ENCODE measurements around the gene VWA8.
A peak's percentile ranks its signal among the peaks of the same experiment; 100 is the strongest.

Gene VWA8

GRCh38 chr13:41976476-41976875 lies 15.6 kb upstream of the VWA8 start:
- no peak for TF ChIP-seq CTCF (IDR thresholded peaks at IDR 0.05; ENCODE audit: poor library complexity, severe bottlenecking)
- DNase-seq (ENCODE audit: low spot score): no peak
- Histone ChIP-seq H3K36me3 (ENCODE audit: low read depth) (no peaks in the 10 kb centered on the region), H3K27ac (ENCODE audit: poor library complexity, severe bottlenecking) (no peak overlapping the region), H3K9me3 (ENCODE audit: severe bottlenecking) (no peaks in the 10 kb centered on the region), H3K4me3 (ENCODE audit: severe bottlenecking) (no peak overlapping the region), H3K4me1 (ENCODE audit: insufficient read depth, poor library complexity, severe bottlenecking) (peaks cover 17% of the 10 kb centered on the region), H3K27me3 (ENCODE audit: insufficient read depth, poor library complexity, severe bottlenecking) (no peaks in the 10 kb centered on the region)
- ATAC-seq (ENCODE audit: low read depth): no peak

- H3K36me3 ChIP-seq (ENCODE audit: low read depth): no peaks in the 10 kb centered on the region
- H3K4me1 ChIP-seq (ENCODE audit: insufficient read depth, poor library complexity, severe bottlenecking): peaks cover 15% of the 10 kb centered on the region
- H3K27me3 ChIP-seq (ENCODE audit: insufficient read depth, poor library complexity, severe bottlenecking): no peaks in the 10 kb centered on the region
- DNase-seq (ENCODE audit: low spot score) (no peak), ATAC-seq (ENCODE audit: low read depth) (peak; percentile 78)
- H3K9me3 ChIP-seq (ENCODE audit: severe bottlenecking): no peaks in the 10 kb centered on the region
- peak overlapping the region; percentile 44 for H3K27ac ChIP-seq (ENCODE audit: poor library complexity, severe bottlenecking)
- TF ChIP-seq CTCF (IDR thresholded peaks at IDR 0.05; ENCODE audit: poor library complexity, severe bottlenecking): no peak
- no peak overlapping the region for H3K4me3 ChIP-seq (ENCODE audit: severe bottlenecking)
These were observed 13.5 kb upstream of the VWA8 start for GRCh38 chr13:41974262-41974900.

- Histone ChIP-seq H3K4me1 (ENCODE audit: insufficient read depth, poor library complexity, severe bottlenecking) (peaks cover 15% of the 10 kb centered on the region), H3K36me3 (ENCODE audit: low read depth) (no peaks in the 10 kb centered on the region), H3K9me3 (ENCODE audit: severe bottlenecking) (no peaks in the 10 kb centered on the region), H3K27me3 (ENCODE audit: insufficient read depth, poor library complexity, severe bottlenecking) (no peaks in the 10 kb centered on the region), H3K4me3 (ENCODE audit: severe bottlenecking) (no peak overlapping the region), H3K27ac (ENCODE audit: poor library complexity, severe bottlenecking) (no peak overlapping the region)
- ATAC-seq (ENCODE audit: low read depth) (no peak), DNase-seq (ENCODE audit: low spot score) (no peak)
- no peak for TF ChIP-seq CTCF (IDR thresholded peaks at IDR 0.05; ENCODE audit: poor library complexity, severe bottlenecking)
These were observed 12.4 kb upstream of the VWA8 start for GRCh38 chr13:41973247-41973741.

- H3K27me3 ChIP-seq (ENCODE audit: insufficient read depth, poor library complexity, severe bottlenecking): no peaks in the 10 kb centered on the region
These were observed 10.9 kb upstream of the VWA8 start for GRCh38 chr13:41971848-41972247.

More at GRCh38 chr13:41971848-41972247, 10.9 kb upstream of the VWA8 start:
- DNase-seq (ENCODE audit: low spot score) (no peak), ATAC-seq (ENCODE audit: low read depth) (no peak)
- Histone ChIP-seq H3K4me1 (ENCODE audit: insufficient read depth, poor library complexity, severe bottlenecking) (peaks cover 15% of the 10 kb centered on the region), H3K4me3 (ENCODE audit: severe bottlenecking) (no peak overlapping the region), H3K36me3 (ENCODE audit: low read depth) (no peaks in the 10 kb centered on the region), H3K9me3 (ENCODE audit: severe bottlenecking) (no peaks in the 10 kb centered on the region), H3K27ac (ENCODE audit: poor library complexity, severe bottlenecking) (no peak overlapping the region)
- TF ChIP-seq CTCF (IDR thresholded peaks at IDR 0.05; ENCODE audit: poor library complexity, severe bottlenecking): no peak
